A549 (cell line): Measurements from ENCODE around the gene ATL1. TPM values are rescaled to one million over a fixed set of nuclear protein-coding genes. Genes with fewer than 3 reads are reported as not detected.

Source experiments
- ATAC-seq, 2 experiments: fragments of 200-7000 bp in 1 of 2; fragments of >200 bp in 1 of 2; cut with Nextera tagmentation in 1 of 2; cut with Tn5 transposase in 1 of 2; 3 replicates each; pipeline versions ENCODE4 v1.8.0 to v1.9.1; 2018 to 2020; ENCODE audit warnings: mild to moderate bottlenecking in 1 of 2, moderate library complexity in 1 of 2
- CTCF ChIA-PET: fragments of 300-600 bp; sonication (Branson Sonifier 250); formaldehyde crosslinking; extraction: SDS; loops from one replicate; lab custom pipeline; 2021; ENCODE audit warnings: antibody characterized with exemption, inconsistent platforms; lab: Yijun Ruan, JAX
- POLR2A ChIA-PET: fragments of 350-600 bp; formaldehyde crosslinking; extraction: SDS; loops from one replicate; lab custom pipeline; 2021; ENCODE audit warnings: antibody characterized with exemption, inconsistent platforms; lab: Yijun Ruan, JAX
- DNase-seq, 2 experiments: peaks; one replicate each; pipeline versions ENCODE4 v3.0.0 to v3.0.0-alpha.2; 2011 to 2016; ENCODE audit warnings: low read depth in 1 of 2, low spot score in 1 of 2
- FAIRE-seq: peaks from 2 replicates; lab custom pipeline; 2011; peaks lifted over from hg19 to GRCh38; lab: Jason Lieb, UNC
- H3K27ac ChIP-seq, 2 experiments: fragments of >200 bp; sonication (Bioruptor Twin); formaldehyde crosslinking; 3 replicates each; pipeline ENCODE4 v1.5.1; 2016 to 2017
- H3K4me1 ChIP-seq: fragments of >200 bp; sonication (Bioruptor Twin); formaldehyde crosslinking; 3 replicates; pipeline ENCODE4 v1.6.1; 2016
- H3K4me2 ChIP-seq: fragments of >200 bp; sonication (Bioruptor Twin); formaldehyde crosslinking; 3 replicates; pipeline ENCODE4 v1.6.1; 2016
- H3K4me3 ChIP-seq: fragments of >200 bp; sonication (Bioruptor Twin); formaldehyde crosslinking; 3 replicates; pipeline ENCODE4 v1.5.1; 2016
- H3K9me3 ChIP-seq: fragments of >200 bp; sonication (Bioruptor Twin); formaldehyde crosslinking; 3 replicates; pipeline ENCODE4 v1.6.1; 2016
- CBX2 ChIP-seq: fragments of 200-600 bp; sonication (generic); IDR thresholded peaks from 2 replicates; pipeline ENCODE4 v1.6.1; 2016; ENCODE audit warnings: low read depth, mild to moderate bottlenecking, borderline replicate concordance
- EHF ChIP-seq: fragments of 250-450 bp; sonication (Bioruptor Pico); IDR thresholded peaks from 2 replicates; pipeline ENCODE4 v1.5.0; 2020; ENCODE audit warnings: mild to moderate bottlenecking
- EP300 ChIP-seq, 2 experiments: fragments of >200 bp; sonication (Bioruptor Twin); formaldehyde crosslinking; IDR thresholded peaks; 2 replicates in 1 of 2; 3 replicates in 1 of 2; pipeline ENCODE4 v1.6.1; 2016 to 2017
- FOSB ChIP-seq: fragments of 250-450 bp; sonication (Bioruptor Pico); IDR thresholded peaks from 2 replicates; pipeline ENCODE4 v1.5.0; 2020; ENCODE audit warnings: mild to moderate bottlenecking, moderate library complexity
- FOSL2 ChIP-seq, 2 experiments: fragments of 450-650 bp in 1 of 2; fragments of >200 bp in 1 of 2; sonication (Bioruptor Twin) in 1 of 2; formaldehyde crosslinking; IDR thresholded peaks; 2 replicates each; pipeline versions ENCODE4 v1.5.0 to v1.6.1; 2016 to 2020; ENCODE audit warnings: mild to moderate bottlenecking in 1 of 2, moderate library complexity in 1 of 2
- GATA3 ChIP-seq: IDR thresholded peaks from 2 replicates; pipeline ENCODE4 v1.6.1; 2012; ENCODE audit warnings: borderline replicate concordance
- JUNB ChIP-seq: fragments of >200 bp; sonication (Bioruptor Twin); formaldehyde crosslinking; IDR thresholded peaks from 2 replicates; pipeline ENCODE4 v1.6.1; 2016
- KDM1A ChIP-seq: fragments of 200-600 bp; sonication (generic); IDR thresholded peaks from 2 replicates; pipeline ENCODE4 v1.6.1; 2016; ENCODE audit warnings: low read depth, mild to moderate bottlenecking
- MAZ ChIP-seq: fragments of 150-350 bp; IDR thresholded peaks from 2 replicates; pipeline ENCODE4 v1.6.1; 2014; ENCODE audit warnings: antibody characterized with exemption, low read depth, low read length, borderline replicate concordance
- PBX3 ChIP-seq: IDR thresholded peaks from 2 replicates; pipeline ENCODE4 v1.6.1; 2012
- POLR2A ChIP-seq: IDR thresholded peaks from 2 replicates; pipeline ENCODE4 v1.6.1; 2012; ENCODE audit warnings: mild to moderate bottlenecking, low read length
- RARB ChIP-seq: fragments of 250-450 bp; sonication (Bioruptor Pico); IDR thresholded peaks from 2 replicates; pipeline ENCODE4 v1.8.0; 2021; ENCODE audit warnings: mild to moderate bottlenecking, moderate library complexity
- RFX5 ChIP-seq: fragments of 450-650 bp; IDR thresholded peaks from 2 replicates; pipeline ENCODE4 v1.7.1; 2014; ENCODE audit warnings: antibody characterized with exemption, mild to moderate bottlenecking, moderate library complexity
- RNF2 ChIP-seq: fragments of 200-600 bp; sonication (generic); IDR thresholded peaks from 2 replicates; pipeline ENCODE4 v1.6.1; 2016; ENCODE audit warnings: low read depth, mild to moderate bottlenecking, antibody characterized with exemption, moderate library complexity, borderline replicate concordance
- SREBF2 ChIP-seq: fragments of 450-650 bp; IDR thresholded peaks from 2 replicates; pipeline ENCODE4 v1.6.1; 2014; ENCODE audit warnings: mild to moderate bottlenecking, moderate library complexity
- ZSCAN20 ChIP-seq: fragments of 250-450 bp; sonication (Bioruptor Pico); IDR thresholded peaks from 2 replicates; pipeline ENCODE4 v1.8.0; 2022; ENCODE audit warnings: mild to moderate bottlenecking, moderate library complexity
- WGBS: methylation state at CpG from one replicate; pipeline ENCODE4 v1.1.6; 2017; ENCODE audit errors: missing lambda C conversion rate; 5-methylcytosine and 5-hydroxymethylcytosine counted together
- polyA plus RNA-seq, 4 experiments: library from polyadenylated mRNA; depleted of rRNA in 3 of 4; stranded (reverse); fragments of >200 nt; fragmentation: RNase III in 1 of 4; extraction: RNeasy Plus Mini Kit Qiagen cat#74134 plus additional on column Dnase treatment in 1 of 4; gene quantifications; 2 replicates in 3 of 4; 3 replicates in 1 of 4; pipeline ENCODE4 v1.2.3, GENCODE V29; 2011 to 2017
- TF ChIP-seq, protein P1 (sequence below): fragments of 250-450 bp; sonication (Bioruptor Pico); IDR thresholded peaks from 2 replicates; pipeline ENCODE4 v1.5.0; 2021; ENCODE audit warnings: mild to moderate bottlenecking, moderate library complexity, borderline replicate concordance
- TF ChIP-seq, protein P2 (sequence below): IDR thresholded peaks from 2 replicates; pipeline ENCODE4 v1.6.1; 2012

The ATL1 gene
- polyA plus RNA-seq, 2 of the 4 experiments (the other 2 are of a cell fraction): 4.7 to 5.1 TPM

GRCh38 chr14:50670866-50671256 lies 110.9 kb downstream of the ATL1 start:
- Histone ChIP-seq H3K9me3 (no peaks in the 10 kb centered on the region), H3K4me3 (no peak overlapping the region)
- no peak for DNase-seq
- POLR2A ChIA-PET: no interaction called here
- TF ChIP-seq EHF (CRISPR knock-in tag) (no peak), KDM1A (no peak), SREBF2 (no peak), MAZ (no peak), ZSCAN20 (CRISPR knock-in tag) (no peak), PBX3 (no peak), JUNB (no peak)
- TF ChIP-seq, all 56 proteins: peak for 0
- WGBS: 91% methylated on average over 6 of the region's 6 CpGs
- CTCF ChIA-PET: interaction anchor here (0.7 to 1.2 kb wide), 2 partner anchors 9 to 107 kb away, joined by 3 read pairs; no protein-coding TSS in a partner anchor
- ATAC-seq: no peak
- Histone ChIP-seq H3K4me2 (no peak overlapping the region), H3K27ac (no peak overlapping the region), H3K4me1 (peaks cover 25% of the 10 kb centered on the region)
- no peak for FAIRE-seq

DNA sequence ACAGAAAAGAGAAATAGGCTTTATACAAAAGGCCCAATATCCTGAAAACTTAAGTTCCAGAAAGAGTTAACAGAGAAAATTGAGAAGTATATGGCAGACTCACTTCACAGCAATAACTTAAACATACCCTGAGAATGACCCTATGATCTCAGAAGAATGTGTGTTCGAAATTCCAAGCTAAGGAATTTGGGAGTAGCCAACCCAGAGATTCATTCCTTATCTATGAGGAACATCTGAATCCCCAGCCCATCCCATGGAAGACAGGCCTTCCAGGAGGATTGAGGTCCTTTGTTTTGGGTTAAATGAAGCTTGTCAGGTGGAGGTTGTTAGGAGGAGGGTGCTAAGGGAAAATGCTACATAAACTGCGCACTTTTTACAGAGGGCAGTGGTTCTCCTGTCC lies 115.7 kb downstream of the ATL1 start:
- H3K4me2 ChIP-seq: peak overlapping the region; percentile 56
- TF ChIP-seq GATA3: peak; percentile 79; the same call in 1 of the 2 replicates
- TF ChIP-seq, protein P1, sequence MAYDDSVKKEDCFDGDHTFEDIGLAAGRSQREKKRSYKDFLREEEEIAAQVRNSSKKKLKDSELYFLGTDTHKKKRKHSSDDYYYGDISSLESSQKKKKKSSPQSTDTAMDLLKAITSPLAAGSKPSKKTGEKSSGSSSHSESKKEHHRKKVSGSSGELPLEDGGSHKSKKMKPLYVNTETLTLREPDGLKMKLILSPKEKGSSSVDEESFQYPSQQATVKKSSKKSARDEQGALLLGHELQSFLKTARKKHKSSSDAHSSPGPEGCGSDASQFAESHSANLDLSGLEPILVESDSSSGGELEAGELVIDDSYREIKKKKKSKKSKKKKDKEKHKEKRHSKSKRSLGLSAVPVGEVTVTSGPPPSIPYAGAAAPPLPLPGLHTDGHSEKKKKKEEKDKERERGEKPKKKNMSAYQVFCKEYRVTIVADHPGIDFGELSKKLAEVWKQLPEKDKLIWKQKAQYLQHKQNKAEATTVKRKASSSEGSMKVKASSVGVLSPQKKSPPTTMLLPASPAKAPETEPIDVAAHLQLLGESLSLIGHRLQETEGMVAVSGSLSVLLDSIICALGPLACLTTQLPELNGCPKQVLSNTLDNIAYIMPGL (CRISPR knock-in tag): no peak
- ATAC-seq (peak; percentile 35 to 85; a peak in 4 of 6 replicates), DNase-seq (peak in 1 of 2 experiments; percentile 68), FAIRE-seq (no peak)
- ChIA-PET CTCF (interaction anchor here (1.2 kb wide), 1 partner anchor 16 kb away, joined by 3 read pairs; no protein-coding TSS in a partner anchor), POLR2A (no interaction called here)
- H3K9me3 ChIP-seq: no peaks in the 10 kb centered on the region
- 50% methylated on average over 2 of the region's 2 CpGs for WGBS
- H3K4me3 ChIP-seq: no peak overlapping the region
- peaks cover 36% of the 10 kb centered on the region for H3K4me1 ChIP-seq
- H3K27ac ChIP-seq: peak overlapping the region; percentile 33 to 67; a peak in 5 of 6 replicates

- H3K9me3 ChIP-seq: no peaks in the 10 kb centered on the region
- WGBS: 84% methylated on average over 7 of the region's 7 CpGs
These were observed 117.0 kb downstream of the ATL1 start for GRCh38 chr14:50676814-50677516.

GRCh38 chr14:50677527-50678063 lies 117.7 kb downstream of the ATL1 start:
- H3K4me3 ChIP-seq: no peak overlapping the region
- TF ChIP-seq, protein P2, sequence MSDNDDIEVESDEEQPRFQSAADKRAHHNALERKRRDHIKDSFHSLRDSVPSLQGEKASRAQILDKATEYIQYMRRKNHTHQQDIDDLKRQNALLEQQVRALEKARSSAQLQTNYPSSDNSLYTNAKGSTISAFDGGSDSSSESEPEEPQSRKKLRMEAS: no peak
- no peak for TF ChIP-seq FOSL2 (IDR thresholded peaks at IDR 0.05)
- TF ChIP-seq FOSL2 (CRISPR knock-in tag; IDR thresholded peaks at IDR 0.05): peak; percentile 62
- DNase-seq (peak in 1 of 2 experiments; percentile 14), FAIRE-seq (no peak), ATAC-seq (peak; percentile 62 to 78; a peak in 5 of 6 replicates)
- POLR2A ChIA-PET: interaction anchor here (1.4 kb wide), 1 partner anchor 9 kb away, joined by 12 read pairs; the partner anchor contains the start of gene SAV1
- 3% methylated on average over 5 of the region's 5 CpGs for WGBS
- H3K4me2 ChIP-seq: peak overlapping the region; percentile 73
- H3K27ac ChIP-seq: peak overlapping the region; percentile 43 to 70
- H3K9me3 ChIP-seq: no peaks in the 10 kb centered on the region
- H3K4me1 ChIP-seq: peaks cover 36% of the 10 kb centered on the region
- CTCF ChIA-PET: interaction anchor here (0.7 to 1.9 kb wide), 5 partner anchors 8 to 138 kb away, joined by 3 to 5 read pairs (median 4); no protein-coding TSS in a partner anchor

More at GRCh38 chr14:50676814-50677516, 117.0 kb downstream of the ATL1 start:
- POLR2A ChIA-PET: interaction anchor here (1.4 kb wide), 1 partner anchor 9 kb away, joined by 12 read pairs; the partner anchor contains the start of gene SAV1
- peak overlapping the region; percentile 73 for H3K4me2 ChIP-seq
- DNase-seq: no peak
- TF ChIP-seq, protein P2: no peak
- no peak for TF ChIP-seq RARB (CRISPR knock-in tag)
- TF ChIP-seq CBX2: no peak
- no peak for TF ChIP-seq EP300 (IDR thresholded peaks at IDR 0.05)
- no peak for TF ChIP-seq FOSB (CRISPR knock-in tag)
- TF ChIP-seq RFX5: no peak
- TF ChIP-seq POLR2A: no peak
- no peak for TF ChIP-seq RNF2
- CTCF ChIA-PET: interaction anchor here (0.7 to 1.9 kb wide), 6 partner anchors 8 to 138 kb away, joined by 3 to 5 read pairs (median 4); no protein-coding TSS in a partner anchor
- no peak overlapping the region for H3K4me3 ChIP-seq
- no peak for FAIRE-seq
- no peak for ATAC-seq
- H3K27ac ChIP-seq: peak overlapping the region; percentile 43 to 70
- H3K4me1 ChIP-seq: peaks cover 36% of the 10 kb centered on the region
